ENCODE data around the gene ARID4B.

DNA sequence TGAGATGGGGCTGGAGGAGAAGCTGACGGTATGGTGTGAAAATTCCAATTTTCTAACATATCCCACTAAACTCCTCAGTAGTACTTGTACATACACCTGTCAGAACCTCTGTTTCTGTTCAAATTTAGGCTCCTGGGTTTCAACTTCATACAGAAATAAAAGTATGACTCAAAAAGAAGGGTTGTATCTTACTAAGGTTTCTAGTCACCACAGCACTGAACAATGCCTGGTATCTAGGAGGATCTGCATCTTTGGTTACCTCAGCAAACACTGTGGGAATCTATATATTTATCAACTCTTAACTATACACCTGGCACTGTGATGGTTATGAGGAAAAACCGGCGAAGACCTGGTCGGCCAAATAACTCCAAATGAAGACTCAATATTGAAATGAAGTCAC lies 180.7 kb downstream of the ARID4B start:
- TF ChIP-seq CHD4 (IDR thresholded peaks at IDR 0.05; ENCODE audit: borderline replicate concordance), result no peak
- TF ChIP-seq KDM1A (IDR thresholded peaks at IDR 0.05; ENCODE audit: low read depth), result no peak
- TF ChIP-seq RAD21 (conservative IDR thresholded peaks at IDR 0.05 in 1 of 2, IDR thresholded peaks at IDR 0.05 in 1 of 2), result no peak
- TF ChIP-seq, protein P1, sequence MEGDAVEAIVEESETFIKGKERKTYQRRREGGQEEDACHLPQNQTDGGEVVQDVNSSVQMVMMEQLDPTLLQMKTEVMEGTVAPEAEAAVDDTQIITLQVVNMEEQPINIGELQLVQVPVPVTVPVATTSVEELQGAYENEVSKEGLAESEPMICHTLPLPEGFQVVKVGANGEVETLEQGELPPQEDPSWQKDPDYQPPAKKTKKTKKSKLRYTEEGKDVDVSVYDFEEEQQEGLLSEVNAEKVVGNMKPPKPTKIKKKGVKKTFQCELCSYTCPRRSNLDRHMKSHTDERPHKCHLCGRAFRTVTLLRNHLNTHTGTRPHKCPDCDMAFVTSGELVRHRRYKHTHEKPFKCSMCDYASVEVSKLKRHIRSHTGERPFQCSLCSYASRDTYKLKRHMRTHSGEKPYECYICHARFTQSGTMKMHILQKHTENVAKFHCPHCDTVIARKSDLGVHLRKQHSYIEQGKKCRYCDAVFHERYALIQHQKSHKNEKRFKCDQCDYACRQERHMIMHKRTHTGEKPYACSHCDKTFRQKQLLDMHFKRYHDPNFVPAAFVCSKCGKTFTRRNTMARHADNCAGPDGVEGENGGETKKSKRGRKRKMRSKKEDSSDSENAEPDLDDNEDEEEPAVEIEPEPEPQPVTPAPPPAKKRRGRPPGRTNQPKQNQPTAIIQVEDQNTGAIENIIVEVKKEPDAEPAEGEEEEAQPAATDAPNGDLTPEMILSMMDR (IDR thresholded peaks at IDR 0.05), result no peak
